HG03565 (cell line): Measurements from ENCODE around the gene SYMPK.
"Not testable (repeated sequence)": the region's sequence is repeated elsewhere in the genome, so short reads cannot be mapped to it uniquely, and the experiment has no call there.

ENCODE experiments used
- ATAC-seq: cut with Tn5 transposase; IDR thresholded peaks from one replicate; pipeline ENCODE4 v1.9.1; 2021; ENCODE audit warnings: mild to moderate bottlenecking, moderate library complexity; ENCODE audit not compliant: unreplicated experiment

The SYMPK gene

DNA sequence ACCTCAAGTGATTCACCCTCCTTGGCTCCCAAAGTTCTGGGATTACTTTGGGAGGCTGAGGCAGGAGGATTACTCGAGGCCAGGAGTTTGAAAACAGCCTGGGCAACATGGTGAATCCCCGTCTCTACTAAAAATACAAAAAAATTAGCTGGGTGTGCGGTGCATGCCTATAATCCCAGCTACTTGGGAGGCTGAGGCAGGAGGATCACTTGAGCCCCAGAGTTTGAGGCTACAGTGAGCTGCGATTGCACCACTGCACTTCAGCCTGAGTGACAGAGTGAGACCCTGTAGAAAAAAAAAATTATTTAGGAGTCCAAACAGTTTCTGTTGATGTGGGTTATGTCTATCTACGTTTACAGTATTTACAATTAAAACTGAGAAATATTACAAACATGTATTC lies 7.9 kb upstream of the SYMPK start:
- ATAC-seq, result no peak

DNA sequence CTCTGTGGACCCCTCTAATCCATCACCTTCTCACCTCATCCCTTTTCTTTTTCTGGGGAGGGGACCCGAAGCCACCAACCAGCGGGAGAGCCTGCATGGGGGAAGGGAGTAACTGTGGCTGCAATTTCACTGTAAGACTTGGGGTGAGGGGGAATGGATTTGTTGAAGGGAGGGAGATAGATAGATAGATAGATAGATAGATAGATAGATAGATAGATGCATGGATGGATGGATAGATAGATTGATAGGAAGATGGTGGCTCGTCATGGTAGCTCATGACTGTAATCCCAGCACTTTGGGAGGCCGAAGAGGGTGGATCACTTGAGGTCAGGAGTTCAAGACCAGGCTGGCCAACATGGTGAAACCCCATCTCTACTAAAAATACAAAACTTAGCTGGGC lies 4.3 kb upstream of the SYMPK start:
- ATAC-seq, result not testable (repeated sequence)

DNA sequence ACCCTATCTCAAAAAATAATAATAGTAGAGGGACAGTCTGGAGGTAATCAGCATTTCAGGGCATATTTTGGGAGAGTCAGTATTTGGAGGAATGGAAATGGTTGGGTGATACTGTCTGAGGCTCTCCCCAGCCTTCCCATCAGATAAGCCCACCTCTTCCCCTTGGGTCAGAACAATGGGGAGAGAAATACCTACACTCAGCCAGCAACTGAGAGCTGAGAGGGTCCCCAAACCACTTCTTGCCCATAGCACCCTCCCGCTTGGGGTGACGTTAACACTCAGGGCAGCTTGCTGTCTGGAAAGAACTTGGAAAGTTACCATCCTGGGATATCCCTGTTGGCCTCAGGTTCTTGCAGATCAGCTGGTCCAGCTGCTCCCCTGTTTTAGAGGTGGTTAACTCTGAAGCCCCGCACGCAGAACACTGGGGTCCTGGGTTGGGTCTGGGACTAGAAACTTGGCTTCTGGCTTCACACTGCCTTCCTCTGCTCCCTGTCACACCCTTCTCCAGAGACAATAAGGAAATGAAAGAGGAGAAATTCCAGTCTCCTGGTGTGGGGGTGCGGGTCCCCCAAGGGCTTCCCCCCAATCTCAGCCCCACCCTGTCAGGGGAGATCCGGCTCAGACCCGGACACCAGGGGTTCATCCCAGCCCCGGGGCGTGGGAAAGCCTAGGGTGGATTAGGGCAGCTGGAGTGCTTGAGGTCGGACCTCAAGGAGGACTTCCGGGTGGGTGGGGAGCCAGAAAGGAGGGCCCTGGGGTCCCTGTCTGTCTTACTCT lies 3.6 kb upstream of the SYMPK start:
- ATAC-seq, result no peak

DNA sequence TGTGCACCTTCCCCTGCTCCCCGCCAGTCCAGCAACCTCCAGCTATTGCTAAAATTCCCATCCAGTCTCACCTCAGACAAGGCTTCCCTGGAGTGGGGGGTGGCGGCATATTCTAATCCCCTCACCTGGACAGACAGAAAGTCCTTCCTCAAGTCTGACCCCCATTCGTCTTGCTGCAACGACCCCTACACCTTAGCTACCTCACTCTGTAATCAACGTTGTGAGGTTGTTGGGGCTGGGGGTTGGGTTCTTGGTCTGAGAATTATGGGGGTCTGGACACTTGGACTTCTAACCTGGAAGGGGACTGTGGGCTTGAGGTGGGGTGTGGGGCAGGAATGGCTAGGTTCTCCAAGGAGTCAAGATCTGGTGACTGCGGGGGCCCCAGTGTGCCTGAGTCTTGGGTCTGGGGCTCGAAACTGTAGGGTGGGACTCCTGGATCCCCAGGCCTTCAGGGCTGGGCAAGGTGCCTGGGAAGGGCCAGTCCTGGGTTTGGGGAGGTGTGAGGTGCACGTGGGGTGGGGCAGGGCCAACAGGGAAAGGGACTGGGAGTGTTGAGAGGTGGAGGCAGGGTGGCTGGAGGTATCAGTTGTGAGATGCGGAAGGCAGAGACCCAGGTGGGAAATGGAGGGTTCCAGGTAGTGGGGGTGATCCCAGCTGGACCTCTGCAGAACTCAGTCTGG lies 2.5 kb upstream of the SYMPK start:
- no peak for ATAC-seq

DNA sequence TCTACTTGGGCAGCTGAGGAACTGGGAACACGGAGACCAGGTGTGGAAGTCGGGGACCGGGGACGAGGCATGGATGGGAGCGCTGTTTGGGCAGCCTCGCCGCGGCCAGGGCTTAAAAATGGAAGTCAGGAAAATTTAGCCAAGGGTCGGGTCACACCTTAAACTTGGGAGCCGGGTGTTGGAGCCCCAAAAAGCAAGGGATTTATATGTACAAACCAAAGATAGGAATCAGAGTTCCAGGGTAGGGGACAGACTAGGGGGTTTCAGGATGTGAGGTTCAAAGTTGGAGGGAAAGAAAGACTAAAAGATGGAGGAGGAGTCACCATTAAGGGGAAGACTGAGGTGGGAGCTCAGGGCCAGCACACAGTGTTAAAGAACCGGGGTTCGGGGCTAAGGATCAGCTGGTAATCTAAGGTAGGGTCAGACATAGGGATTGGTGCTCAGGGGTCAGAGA lies 1.7 kb upstream of the SYMPK start:
- ATAC-seq, result no peak

DNA sequence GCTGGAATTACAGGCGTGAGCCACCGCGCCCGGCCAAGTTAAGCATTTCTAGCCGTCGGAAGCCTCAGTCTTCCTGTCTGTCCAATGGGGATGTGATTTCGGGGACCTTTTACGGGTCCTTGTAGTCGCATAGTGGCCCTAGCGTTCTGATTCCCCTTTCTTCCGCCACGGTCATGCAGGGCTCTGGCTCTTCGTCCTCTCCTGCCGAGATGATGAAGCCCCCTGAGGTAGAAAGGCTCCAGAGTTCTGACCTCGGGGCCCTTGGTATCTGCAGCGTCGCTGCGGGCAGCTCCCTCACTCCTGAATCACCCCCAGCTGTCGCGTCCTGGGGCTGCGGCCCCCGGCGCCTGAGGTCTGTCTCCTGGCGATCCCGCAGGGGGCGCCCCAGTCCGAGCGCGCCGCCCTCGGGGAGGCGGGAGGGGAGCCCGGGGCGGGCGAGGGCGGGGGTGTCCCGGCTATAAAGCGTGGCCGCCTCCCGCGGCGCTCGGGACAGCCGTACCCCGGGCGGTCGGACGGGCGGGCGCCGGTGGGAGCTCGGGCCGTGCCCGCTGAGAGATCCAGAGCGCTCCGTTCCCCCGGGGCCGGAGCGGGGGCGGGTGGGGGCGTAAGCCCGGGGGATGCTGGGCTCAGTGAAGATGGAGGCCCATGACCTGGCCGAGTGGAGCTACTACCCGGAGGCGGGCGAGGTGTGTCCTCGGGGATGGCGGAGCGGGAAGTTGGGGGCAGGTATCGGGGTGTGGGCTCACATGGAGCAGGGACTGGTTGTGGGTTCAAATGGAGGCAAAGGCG lies 1.1 kb upstream of the SYMPK start, which contains the start of gene FOXA3:
TSS of gene FOXA3 (plus strand) at position 487 of the 789 bp plus-strand sequence. CDS start at position 618, 131 bp downstream.
- peak; percentile 30 for ATAC-seq

DNA sequence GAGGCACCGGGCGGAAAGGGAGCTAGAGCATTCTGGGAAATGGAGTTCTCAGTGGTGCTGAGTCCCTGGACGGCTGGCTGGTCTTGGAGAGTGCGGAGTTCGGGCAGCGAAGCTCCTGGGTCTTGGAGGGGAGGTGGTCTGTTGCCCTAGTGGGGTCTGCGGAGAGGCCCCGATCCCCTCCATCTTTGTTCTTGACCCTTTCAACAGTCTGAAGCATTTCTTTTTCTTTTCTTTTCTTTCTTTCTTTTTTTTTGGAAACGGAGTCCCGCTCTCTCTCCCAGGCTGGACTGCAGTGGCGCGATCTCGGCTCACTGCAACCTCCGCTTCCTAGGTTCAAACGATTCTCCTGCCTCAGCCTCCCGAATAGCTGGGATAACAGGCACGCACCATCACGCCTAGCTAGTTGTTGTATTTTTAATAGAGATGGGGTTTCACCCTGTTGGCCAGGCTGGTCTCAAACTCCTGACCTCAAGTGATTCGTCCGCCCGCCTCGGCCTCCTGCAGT lies 440 bp upstream of the SYMPK start:
- no peak for ATAC-seq

DNA sequence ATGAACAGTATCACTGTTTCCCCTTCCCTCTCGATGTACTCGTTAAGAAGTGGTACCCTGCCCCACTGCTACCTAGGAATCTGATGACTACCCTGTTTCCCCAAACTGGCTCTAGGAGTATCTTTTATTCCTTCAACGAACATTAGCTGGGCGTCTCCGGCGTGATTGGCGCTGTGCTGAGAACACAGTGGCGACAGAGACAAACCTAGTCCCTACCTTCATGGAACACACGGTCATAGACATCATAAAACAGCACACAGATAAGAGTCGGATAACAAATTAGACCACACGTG lies 730 bp downstream of the SYMPK start:
- ATAC-seq, result no peak

DNA sequence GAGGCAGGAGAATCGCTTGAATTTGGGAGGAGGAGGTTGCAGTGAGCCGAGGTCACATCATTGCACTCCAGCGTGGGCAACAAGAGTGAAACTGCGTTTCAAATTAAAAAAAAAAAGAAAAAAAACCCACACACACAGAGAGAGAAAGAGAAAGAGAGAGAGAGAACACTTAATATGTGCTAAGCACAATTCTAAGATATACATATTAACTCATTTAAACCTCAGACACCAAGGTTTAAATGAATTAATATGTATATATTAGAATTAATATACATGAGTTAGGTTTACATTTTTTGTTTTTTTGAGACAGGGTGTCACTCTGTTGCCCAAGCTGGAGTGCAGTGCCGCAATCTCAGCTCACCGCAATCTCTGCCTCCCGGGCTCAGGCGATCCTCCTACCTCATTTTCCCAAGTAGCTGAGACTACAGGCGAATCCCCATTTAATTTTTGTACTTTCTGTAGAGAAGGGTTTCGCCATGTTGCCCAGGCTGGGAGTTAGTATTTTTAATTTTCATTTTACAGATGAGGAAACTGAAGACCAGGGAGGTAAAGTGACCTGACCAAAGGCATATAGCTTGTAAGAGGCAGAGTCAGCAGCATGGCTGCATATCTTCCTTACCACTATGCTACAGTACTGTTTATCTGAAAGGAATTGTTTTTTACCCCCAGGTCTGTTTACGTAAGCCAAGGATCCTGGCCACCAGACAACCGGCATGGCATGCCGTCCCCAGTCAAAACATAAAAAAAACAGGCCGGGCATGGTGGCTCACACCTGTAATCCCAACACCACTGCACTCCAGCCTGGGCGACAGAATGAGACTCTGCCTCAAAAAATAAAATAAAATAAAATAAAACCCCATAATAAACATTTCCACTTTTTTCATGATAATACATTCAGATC lies 2.3 kb downstream of the SYMPK start:
- no peak for ATAC-seq

DNA sequence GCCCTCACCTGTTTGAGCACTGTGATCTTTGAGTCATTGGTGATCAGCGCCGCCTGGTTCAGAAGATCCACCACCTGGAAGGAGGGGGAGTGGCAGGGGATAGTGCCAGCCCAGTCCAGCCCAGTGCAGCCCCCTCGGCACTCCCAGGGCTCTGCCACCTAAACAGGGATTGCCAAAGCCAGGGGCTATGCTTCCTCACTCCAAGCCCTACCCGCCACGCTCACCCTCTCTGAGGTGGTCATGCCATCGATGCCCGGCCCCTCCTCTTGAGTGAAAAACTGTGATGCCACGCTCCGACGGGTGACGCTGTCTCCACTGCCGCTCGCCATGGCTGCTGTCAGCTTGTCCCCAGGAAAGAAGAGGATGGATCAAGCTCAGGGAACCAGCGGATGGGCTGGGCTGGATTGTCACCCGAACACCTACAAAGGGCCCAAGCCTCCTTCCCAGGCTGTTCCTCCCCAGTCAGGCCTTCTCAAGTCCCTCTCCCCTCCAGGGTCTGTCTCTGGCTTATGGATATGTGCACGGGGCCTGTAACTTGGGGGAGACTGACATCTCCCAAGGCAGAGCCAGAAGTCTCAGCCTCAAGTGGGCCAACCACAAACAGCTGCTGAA lies 8.7 kb downstream of the SYMPK start:
- no peak for ATAC-seq

DNA sequence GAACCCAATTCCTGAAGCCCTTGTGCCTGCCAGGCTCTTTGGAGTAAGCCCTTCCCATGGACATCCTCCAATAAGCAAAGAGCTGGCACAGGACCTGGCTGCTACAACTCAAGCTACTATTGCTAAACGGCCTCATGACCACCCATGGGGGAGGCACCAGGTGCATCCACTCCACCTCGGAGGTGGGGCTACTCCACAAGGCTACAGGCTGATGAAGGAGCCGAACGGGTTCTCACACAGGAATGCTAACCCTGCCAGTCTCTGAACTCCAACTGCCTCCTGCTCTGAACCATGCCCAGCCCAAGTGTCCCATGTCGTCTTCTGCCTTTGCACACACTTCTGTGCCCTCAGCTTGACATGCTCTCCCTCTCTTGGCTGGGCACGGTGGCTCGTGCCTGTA lies 10.0 kb downstream of the SYMPK start:
- no peak for ATAC-seq

DNA sequence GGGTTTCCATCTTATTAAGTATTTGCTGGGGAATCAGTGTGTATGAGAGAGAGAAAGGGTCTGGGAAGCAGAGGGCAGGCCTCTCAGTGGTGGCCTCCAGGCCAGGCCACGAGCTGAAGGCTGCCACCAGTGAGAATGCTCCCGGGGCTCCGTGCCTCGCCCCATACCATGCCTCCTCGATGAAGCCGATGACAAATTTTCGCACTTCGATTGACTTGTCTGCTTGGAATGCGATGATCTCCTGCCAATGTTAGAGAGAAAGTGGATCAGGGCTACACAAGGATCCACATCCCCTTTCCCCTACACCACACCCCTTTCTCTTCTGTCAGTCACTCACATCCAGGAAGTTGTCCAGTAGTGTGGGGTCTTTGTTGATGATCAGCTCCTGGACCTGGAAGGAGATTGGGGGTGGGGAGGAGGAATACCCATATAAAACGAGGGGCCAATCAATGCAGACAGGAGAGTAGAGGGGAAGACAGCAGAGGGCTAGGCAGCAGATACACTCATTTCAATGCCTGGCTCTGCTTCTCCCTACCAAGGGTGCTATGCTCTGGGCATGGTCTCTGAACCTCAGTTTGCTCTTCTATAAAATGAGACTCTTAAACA lies 10.7 kb downstream of the SYMPK start:
- no peak for ATAC-seq

DNA sequence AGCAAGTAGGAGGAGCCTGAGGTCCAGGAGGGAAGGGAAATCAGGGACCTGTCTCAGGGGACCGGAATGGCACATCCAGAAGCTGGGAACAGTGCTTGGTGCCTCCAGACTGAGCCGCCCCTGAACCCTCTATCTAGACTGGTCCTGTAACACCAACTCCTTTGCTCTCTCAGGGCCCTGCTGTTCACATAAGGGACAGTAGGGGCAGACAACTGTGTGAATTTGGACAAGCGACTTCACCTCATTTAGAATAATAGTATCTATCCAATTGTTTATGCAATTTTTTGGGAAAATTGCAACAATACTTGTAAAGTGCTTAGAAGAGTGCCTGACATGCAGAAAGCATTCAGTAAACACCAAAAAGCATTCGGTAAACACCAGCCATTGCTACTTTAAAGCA lies 14.0 kb downstream of the SYMPK start:
- ATAC-seq, result no peak

DNA sequence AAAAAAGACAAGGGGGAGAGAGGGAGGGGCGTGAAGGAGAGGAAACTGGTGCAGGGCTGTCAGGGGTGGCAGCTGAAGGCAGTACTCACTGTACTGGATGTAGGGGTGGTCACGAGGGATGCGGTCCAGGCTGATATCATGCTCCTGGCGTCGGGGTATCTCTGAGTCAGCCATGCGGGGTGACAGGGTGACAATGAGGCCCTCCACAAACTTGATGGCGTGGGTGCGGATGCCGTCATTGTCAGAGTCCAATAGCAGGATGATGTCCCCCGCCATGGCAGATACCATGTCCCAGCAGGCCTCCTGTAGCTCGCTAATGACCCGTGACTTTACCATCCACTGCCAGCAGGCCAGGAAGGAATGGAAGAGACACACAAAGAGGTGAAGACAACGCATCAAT lies 15.3 kb downstream of the SYMPK start:
- ATAC-seq, result no peak

DNA sequence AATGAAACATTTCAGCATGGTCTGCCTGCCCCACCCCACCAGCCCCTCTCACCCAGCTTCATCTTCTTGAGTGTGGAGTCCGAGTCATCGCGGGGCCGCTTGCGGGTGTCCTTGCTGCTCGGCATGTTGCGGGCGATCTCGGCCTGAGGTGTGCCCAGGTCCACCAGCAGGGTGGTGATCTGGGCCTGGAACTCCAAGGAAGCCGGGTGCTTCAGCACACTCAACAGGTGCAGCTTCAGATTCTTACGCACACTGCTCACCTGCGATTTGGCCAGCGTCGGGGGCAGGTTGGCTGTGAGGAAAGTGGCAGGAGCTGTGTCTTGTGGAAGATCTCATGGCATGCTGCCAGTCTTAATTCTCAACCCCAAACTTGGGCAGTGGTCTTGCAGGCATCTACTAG lies 20.7 kb downstream of the SYMPK start:
- ATAC-seq, result no peak

DNA sequence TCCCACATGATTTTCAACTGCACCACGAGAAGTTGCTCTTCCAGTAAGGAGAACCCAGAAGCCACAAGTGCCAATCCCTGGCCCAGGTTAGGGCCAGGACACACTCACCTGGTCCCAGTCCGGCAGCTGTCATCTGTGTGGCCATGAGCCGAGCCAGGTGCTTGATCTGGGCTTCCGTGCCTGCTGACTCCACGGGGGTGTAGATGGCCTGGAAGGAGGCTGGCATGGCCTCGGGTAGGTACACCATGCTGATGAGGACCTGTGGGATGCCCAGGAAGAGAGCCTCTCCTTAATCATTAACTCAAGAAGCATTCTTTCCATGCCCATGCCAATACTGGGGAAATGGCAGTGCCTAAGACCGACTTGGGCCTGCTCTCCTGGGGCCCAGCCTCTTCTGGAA lies 28.0 kb downstream of the SYMPK start:
- no peak for ATAC-seq

DNA sequence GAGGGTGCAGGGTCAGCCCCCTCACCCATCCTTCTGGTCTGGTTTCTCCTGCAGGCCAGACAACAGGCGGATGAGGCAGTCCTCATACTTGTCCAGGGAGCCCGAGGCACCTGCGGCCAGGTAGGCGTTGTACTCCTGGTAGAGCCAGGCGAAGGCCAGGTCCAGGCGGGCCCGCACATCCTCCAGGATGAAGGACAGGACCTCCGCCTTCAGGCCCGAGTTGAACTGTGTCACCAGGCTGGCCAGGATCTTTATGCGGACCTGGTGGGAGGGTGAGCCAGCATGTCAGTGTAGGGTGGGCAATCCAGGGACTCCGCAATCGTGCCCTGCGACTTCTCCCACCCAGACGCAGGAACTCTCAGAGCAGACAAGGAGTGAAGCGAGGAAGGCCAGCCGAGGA lies 34.0 kb downstream of the SYMPK start:
- ATAC-seq, result no peak

DNA sequence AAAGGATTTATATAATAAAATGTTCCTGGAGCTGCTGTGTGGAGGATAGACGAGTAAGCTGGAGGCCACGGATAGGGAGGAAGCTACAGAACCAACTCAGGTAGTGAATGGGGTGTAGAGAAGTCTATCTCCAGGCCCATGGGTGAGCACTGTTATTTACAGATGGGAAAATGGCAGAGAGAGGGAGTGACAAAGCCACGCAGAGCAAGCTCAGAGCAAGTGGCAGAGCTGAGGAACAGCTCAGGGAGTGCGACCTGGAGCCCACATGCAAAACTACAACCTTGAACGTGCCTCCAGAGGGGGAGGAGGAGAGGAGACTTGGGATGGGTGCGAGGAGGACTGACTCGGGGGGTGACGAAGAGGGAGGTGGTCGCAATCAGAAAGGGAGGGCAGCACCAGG lies 34.4 kb downstream of the SYMPK start:
- ATAC-seq, result no peak

DNA sequence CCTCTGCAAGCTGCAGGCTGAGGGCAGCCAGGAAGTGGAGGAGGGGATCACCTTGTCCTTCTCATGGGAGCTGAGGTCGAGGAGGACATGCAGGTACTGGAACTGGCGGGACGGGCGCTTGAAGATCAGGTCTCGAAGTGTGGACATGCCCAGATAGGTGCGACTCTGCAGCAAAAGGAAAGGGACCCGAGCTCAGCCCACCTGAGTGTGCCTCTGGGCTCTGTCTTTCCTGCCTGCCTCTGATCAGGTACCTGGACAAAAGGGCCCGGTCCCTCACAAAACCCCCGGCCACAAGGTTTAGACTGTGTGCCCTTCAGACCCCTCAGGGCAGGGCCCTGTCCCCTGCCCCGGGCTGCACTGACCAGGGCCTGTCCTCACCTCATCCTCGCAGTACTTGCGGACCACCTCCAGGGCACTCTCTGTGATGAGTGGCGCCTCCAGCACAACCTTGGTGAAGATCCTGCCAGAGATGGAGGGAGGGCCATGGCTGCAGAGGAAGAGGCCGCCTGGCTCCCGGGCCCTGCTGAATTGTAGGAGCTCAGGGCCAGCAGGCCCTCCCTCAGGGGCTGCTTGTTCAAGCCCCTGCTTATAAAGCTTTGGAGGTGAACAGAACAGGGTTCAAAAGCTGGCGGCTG lies 35.4 kb downstream of the SYMPK start:
- ATAC-seq, result no peak
